ENCODE results near the gene DUOXA1.
"Not testable (repeated sequence)": the region's sequence is repeated elsewhere in the genome, so short reads cannot be mapped to it uniquely, and the experiment has no call there.

Gene DUOXA1

DNA sequence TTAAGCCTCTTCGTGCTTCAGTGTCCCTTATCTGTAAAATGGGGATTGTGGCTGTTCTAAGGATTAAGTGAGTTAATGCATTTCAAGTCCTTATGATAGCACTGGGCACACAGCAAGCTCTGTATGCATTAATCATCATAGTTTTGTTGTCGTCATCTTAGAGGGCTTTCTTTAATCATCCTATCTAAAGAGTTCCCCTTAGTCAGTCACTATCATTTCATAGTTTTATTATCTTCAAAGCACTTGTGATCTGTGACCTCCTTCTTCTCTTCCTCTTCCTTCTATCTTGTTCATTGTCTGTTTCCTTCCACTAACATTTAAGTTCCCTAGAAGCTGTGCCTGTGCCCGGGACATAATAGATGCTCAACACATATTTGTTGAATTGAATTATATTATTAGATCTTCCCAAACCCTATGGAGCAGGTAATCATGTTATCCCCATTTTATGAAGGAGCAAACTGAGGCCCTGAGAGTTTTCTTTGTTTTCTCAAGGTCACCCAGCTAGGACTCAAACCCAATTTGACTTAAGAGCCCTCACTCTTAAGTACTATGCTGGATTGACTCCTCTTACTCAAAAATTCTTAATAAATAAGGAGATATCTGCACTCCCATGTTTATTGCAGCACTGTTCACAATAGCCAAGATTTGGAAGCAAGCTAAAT is 39.8 kb downstream of the DUOXA1 start:
- FAIRE-seq (no peak), DNase-seq (ENCODE audit: insufficient read length, low spot score) (no peak)
- TF ChIP-seq POLR2A (IDR thresholded peaks at IDR 0.05; ENCODE audit: low read depth, low read length) = no peak

DNA sequence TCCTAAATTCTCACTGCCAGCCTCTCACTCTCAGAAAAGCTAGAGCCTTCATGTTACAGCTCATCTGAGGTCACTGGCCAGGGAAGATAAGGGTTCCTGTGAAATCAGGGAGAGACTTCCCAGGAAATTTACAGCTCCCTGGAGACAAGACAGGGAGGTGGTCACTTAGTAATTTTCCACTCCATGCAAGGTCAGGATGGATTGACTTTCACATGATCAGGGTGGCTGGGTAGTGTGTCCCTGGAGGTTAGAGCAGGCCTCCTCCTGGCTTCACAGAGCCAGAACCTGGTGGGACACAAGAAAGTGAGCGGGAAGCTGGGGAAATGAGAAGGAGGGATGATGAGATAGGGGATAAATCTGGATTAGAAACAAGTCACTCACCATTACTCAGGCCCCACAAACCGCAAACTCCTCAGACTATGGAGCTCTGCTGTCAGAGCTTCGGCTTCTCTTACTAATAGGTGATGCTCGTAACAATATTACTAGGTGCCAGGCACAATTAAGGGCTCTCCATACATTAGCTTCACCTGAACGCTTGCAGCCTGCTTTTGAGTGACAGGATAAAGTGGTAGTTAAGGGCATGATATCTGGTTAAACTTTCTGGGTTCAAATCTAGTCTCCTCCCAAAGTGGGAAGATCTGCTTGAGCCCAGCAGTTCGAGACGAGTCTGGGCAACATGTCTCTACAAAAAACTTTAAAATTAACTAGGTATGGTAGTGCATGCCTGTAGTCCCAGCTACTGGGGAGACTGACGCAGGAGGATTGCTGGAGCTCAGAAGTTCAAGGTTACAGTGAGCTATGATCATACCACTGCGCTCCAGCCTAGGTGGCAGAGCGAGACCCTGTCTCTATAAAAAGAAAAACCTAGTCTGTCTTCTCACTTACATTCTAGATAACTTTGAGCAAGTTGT is 40.6 kb downstream of the DUOXA1 start:
- DNase-seq (ENCODE audit: insufficient read length, low spot score) (no peak), FAIRE-seq (no peak)
- TF ChIP-seq POLR2A (IDR thresholded peaks at IDR 0.05; ENCODE audit: low read depth, low read length) = no peak

DNA sequence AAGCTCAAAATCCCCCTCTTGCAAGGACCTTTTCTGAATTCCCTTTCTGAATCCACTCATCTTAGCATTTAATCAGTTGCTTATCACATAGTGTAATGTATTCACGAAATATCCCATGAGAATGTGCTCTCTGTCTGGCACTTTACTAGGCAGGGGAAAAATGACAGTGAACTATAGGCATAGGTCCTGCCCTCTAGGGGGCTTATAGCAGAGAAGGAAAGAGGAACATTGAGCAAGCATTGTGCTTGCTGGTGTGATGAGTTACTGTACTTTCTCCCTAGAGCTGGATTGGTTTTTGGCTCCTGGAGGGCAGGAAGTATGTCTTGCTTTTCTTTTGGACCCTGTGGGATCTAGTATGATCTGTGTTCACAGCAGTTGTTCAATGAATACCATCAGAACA is 42.2 kb downstream of the DUOXA1 start:
- DNase-seq (ENCODE audit: insufficient read length, low spot score) = no peak
- FAIRE-seq = no peak
- TF ChIP-seq POLR2A (IDR thresholded peaks at IDR 0.05; ENCODE audit: low read depth, low read length) = no peak

DNA sequence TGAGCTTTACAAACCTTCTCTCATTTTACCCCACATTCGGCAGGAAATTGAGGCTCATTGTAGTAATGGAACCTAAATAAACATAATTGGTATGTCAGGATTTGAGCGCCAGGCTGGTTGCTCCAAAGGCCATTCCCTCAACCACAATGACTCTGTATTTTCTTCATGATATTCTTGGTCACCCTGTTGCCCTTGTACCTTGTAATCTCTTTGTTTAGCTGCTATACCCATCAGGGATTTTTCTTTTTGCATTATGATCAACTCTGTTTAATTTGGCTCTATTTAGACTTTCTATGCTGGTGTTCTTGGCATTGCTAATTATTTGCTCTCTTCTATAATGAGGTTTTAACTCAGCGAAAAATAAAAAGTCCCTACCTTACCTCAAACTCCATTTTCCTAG is 45.5 kb downstream of the DUOXA1 start:
- DNase-seq (ENCODE audit: insufficient read length, low spot score) (no peak), FAIRE-seq (no peak)
- no peak for TF ChIP-seq POLR2A (IDR thresholded peaks at IDR 0.05; ENCODE audit: low read depth, low read length)

DNA sequence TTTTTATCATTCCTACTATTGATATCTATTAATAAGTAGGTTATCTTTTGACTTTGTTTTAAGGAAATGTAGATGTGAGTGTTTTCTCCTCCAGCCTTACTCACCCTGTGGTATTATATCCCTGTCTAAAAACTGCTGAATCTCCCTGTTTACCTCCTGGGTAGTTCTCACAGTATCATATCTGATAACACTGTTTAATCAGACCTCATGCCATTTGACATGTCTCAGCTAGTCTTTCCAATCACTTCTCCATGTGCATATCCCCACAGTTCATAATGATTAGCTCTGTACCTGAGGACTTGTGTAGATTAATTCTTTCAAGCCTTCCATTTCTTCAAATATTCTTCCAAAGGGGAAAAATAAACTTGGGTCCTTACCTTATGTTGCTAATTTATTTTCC is 46.5 kb downstream of the DUOXA1 start:
- FAIRE-seq = no peak
- TF ChIP-seq POLR2A (IDR thresholded peaks at IDR 0.05; ENCODE audit: low read depth, low read length) = no peak
- no peak for DNase-seq (ENCODE audit: insufficient read length, low spot score)

DNA sequence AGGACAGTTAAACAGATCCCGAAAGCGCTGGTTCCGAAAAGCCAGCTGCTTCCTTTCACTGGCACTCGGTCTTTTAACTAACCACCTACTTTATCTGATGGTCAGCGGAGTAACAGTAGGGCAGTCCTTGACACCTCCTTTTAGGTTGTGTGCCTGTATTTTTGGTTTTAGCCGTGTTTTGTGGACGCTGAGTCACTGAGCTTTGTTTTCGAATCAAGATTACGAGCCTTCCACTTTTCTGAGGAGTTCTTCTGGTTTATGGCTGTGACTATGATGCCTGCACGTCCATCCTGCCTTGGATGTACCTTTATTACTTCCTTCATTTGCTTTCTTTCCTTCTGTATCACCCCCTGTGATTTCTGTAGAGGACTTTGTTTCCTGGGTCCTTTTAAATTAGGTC is 47.3 kb downstream of the DUOXA1 start:
- DNase-seq (ENCODE audit: insufficient read length, low spot score) = not testable (repeated sequence)
- FAIRE-seq = peak; percentile 30

DNA sequence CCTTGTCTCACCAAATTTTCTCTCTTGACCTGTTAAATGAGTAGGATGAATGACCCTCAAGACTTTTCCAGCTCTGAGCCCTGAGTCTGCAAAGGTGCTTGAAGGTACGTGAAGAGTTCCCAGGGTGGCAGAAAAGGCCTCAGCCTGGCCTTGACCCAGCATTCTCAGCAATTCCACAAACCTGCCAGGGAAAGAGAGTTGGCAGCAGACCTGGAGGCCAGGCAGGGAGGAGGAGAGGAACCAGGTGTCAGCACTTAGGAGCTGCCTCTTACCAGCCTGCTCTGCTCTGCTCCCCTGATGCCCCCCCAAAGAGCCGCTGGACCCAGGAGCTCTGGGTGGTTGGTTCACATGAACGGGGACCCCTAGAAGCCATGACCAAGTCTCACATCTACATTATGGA is 49.1 kb downstream of the DUOXA1 start:
- DNase-seq (ENCODE audit: insufficient read length, low spot score); FAIRE-seq: not testable (repeated sequence)

DNA sequence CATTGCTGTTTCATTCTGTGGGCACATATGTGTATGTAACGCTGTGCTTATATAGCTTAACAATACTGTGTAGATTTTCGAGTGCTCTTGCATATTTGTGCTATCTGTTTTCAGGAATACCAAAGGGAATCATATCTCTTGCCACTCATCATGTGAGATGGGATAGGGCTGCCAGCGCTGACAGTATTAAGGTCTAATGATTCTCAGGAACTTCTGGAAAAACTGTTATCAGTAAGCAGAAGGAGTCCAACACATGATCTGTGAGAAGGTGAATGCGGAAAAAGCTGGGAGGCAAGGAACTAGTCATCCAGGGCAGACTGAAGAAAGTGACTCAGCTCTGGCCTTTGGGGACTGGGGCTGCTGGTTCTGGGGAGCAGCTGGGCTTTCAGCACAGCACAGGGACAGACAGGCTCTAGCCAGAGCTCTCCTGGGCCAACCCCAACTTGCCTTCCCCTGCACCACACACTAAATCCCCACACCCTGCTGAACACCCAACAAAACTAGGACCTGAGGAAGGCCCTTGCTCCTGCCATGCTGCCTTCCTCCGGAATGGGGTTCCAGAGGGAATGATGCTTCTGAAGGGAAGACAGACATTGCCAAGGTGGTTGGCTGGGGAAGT is 49.9 kb downstream of the DUOXA1 start:
- DNase-seq (ENCODE audit: insufficient read length, low spot score); FAIRE-seq: not testable (repeated sequence)

DNA sequence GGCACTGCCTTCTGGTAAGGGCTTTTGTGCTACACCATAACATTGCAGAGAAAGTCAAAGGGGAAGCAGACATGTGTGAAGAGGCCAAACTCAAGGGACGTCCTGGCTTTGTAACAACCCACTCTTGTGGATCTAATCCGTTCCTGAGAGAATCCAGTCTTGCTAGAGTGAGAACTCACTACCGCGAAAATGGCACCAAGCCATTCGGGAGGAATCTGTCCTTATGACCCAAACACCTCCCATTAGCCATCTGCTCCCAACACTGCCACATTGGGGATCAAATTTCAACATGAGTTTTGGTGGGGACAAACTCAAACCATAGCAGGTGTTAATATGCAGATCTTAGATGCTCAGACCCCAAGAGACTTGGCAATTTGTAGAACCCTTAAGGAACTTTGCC is 50.5 kb downstream of the DUOXA1 start:
- not testable (repeated sequence) for FAIRE-seq; DNase-seq (ENCODE audit: insufficient read length, low spot score)

DNA sequence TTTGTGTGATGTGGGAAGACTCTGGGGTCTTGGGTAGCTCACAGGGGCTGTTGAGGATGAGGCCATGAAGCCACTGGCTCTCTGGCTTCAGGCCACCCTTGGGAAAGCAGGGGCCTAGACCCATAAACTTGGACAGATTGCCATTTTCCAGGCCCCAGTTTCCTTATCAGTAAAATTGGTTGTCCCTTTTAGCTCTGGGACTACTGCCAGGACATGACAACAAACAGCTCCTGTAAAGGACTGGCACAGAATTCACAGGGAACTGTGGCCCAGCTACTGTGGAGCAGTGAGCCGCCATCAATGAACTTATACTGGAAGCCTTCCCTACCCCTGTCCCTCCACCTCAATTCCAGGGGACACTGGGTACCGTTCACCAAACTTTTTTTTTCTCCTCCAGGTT is 52.3 kb downstream of the DUOXA1 start:
- not testable (repeated sequence) for DNase-seq (ENCODE audit: insufficient read length, low spot score); FAIRE-seq

DNA sequence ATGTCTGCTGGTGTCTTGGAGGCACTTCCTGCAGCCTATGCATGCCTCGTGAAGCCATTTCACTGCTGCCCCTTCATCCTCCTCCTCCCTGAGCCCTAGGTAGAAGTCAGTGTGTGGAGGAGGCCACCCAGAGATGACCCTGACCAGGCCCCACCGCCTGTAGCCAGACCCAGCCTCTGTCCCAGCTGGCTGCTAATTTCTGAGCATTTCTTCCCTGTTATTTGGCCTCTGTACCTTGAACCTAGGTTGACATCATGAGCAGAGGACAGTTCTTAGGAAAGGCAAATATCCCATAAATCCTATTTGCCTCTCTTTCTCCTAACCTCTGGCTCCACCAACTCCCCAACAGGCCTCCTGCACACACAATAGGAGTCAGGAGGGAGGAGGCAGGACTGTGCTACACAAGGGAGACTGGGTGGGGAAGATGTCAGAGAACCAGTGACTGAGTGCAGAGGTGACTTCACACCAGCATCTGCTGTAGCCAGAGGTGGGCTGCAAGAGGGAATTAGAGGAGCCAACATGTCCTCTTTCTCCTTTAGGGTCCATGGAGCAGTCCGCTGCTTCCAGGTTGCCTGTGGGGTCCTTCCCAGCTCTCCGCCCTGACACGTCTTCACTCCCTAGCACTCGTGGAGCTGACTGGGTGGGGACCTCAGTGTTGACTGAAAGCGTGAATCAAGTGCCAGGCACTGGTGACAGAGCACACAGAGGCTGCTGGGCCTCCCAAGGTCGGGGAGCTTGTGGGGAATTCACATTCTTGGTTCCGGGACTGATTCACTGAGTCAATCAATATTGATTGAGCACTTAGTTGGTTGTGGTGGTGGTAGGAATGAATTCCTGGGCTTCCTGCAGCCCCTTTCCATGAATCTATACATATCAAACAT is 54.0 kb downstream of the DUOXA1 start:
- not testable (repeated sequence) for FAIRE-seq; DNase-seq (ENCODE audit: insufficient read length, low spot score)

DNA sequence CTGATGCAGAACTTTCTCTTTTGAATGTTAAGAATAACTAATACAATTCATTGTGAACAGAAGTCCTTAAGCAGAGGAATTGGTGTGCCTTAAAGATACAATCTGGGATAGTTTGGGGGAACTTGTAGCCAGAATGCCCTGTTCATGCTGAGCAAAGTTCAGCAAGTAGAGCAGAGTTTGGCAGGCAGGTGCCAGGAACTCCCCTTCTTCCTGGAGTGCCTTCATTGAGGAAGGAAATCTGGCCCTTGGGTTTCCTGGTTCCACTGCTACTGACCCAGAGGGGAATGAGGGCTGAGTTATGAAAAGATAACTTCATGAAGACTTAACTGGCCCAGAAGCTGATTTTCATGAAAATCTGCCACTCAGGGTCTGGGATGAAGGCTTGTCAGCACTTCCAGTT is 56.1 kb downstream of the DUOXA1 start:
- FAIRE-seq; DNase-seq (ENCODE audit: insufficient read length, low spot score): not testable (repeated sequence)

DNA sequence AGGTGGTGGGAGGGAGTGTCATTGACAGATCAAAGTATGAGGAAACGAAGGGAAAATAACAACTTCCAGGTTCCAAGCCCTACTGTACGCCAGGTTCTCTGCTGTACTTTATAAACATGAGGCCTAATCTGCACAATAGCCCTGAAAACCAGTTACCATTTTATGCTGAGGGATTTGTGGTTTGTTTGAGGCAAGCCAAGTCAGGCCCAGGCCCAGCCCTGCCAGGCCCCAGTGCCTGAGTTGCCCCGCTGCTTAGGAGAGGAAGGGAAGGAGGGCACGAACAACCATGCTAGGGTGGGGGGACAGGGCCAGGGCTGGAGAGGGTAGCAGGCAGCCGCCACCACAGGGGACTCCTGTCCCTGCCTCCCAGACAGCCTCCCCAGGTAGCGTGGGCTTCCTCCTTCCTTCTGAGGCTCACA is 59.7 kb downstream of the DUOXA1 start:
- not testable (repeated sequence) for DNase-seq (ENCODE audit: insufficient read length, low spot score); FAIRE-seq

Data from H54 (cell line).